PC-3 (cell line): ENCODE results near the gene CAMK2B. TPM values are rescaled to one million over a fixed set of nuclear protein-coding genes. Genes with fewer than 3 reads are reported as not detected.

Experiments used
- ATAC-seq: fragments of 200-7000 bp; cut with Tn5 transposase; 2 replicates; pipeline ENCODE4 v1.9.1; 2020; ENCODE audit warnings: mild to moderate bottlenecking, moderate library complexity
- BruUV-seq: library from RNA; stranded (reverse); fragments of 400-500 nt; replicated peaks from 2 replicates; lab custom pipeline; 2021; lab: Mats Ljungman, UMichigan
- CTCF ChIA-PET: fragments of 300-600 bp; sonication (Branson Sonifier 250); formaldehyde crosslinking; loops from one replicate; lab custom pipeline; 2022; ENCODE audit warnings: antibody characterized with exemption; lab: Charles Lee
- POLR2A ChIA-PET: fragments of 300-600 bp; sonication (Branson Sonifier 250); formaldehyde crosslinking; loops from one replicate; lab custom pipeline; 2022; ENCODE audit warnings: antibody characterized with exemption; ENCODE audit not compliant: unreplicated experiment; lab: Charles Lee
- DNase-seq: peaks from one replicate; pipeline ENCODE4 v3.0.0-alpha.2; 2015
- H2AFZ ChIP-seq: fragments of 300-600 bp; sonication (generic); 2 replicates; pipeline ENCODE4 v1.6.0; 2016; ENCODE audit warnings: antibody characterized with exemption, low read length
- H3F3A ChIP-seq: fragments of 300-600 bp; sonication (generic); one replicate; pipeline ENCODE4 v1.6.0; 2017; ENCODE audit warnings: antibody characterized with exemption, low read length, control low read depth, mild to moderate bottlenecking; ENCODE audit not compliant: unreplicated experiment
- H3K27ac ChIP-seq: fragments of 300-600 bp; sonication (generic); 2 replicates; pipeline ENCODE4 v1.5.1; 2016; ENCODE audit warnings: mild to moderate bottlenecking, low read length
- H3K27me3 ChIP-seq: fragments of 300-600 bp; sonication (generic); 2 replicates; pipeline ENCODE4 v1.6.1; 2016; ENCODE audit warnings: low read length, mixed read lengths
- H3K36me3 ChIP-seq: fragments of 300-600 bp; sonication (generic); 2 replicates; pipeline ENCODE4 v1.6.1; 2016; ENCODE audit warnings: low read depth, mixed run types, low read length, mixed read lengths
- H3K4me1 ChIP-seq: fragments of 300-600 bp; sonication (generic); 2 replicates; pipeline ENCODE4 v1.5.1; 2016; ENCODE audit warnings: low read length; ENCODE audit not compliant: insufficient read depth
- H3K4me2 ChIP-seq: fragments of 300-600 bp; sonication (generic); 2 replicates; pipeline ENCODE4 v1.6.0; 2016; ENCODE audit warnings: low read length
- H3K4me3 ChIP-seq: fragments of 300-600 bp; sonication (generic); 2 replicates; pipeline ENCODE4 v1.5.1; 2016; ENCODE audit warnings: mild to moderate bottlenecking, low read length, mixed read lengths
- H3K79me2 ChIP-seq: fragments of 300-600 bp; sonication (generic); 2 replicates; pipeline ENCODE4 v1.6.1; 2017; ENCODE audit warnings: low read length, mixed read lengths
- H3K9ac ChIP-seq: fragments of 300-600 bp; sonication (generic); 2 replicates; pipeline ENCODE4 v1.6.0; 2016; ENCODE audit warnings: mild to moderate bottlenecking, low read length
- H3K9me2 ChIP-seq: fragments of 300-600 bp; sonication (generic); replicated peaks from 2 replicates; pipeline ENCODE4 v1.6.1; 2016; ENCODE audit warnings: mixed run types, low read length, mixed read lengths
- H3K9me3 ChIP-seq: fragments of 300-600 bp; sonication (generic); 2 replicates; pipeline ENCODE4 v1.6.1; 2016; ENCODE audit warnings: low read length, mixed read lengths
- H4K20me1 ChIP-seq: fragments of 300-600 bp; sonication (generic); 2 replicates; pipeline ENCODE4 v1.6.1; 2016; ENCODE audit warnings: low read length, mixed read lengths
- CTCF ChIP-seq: fragments of 300-600 bp; sonication (generic); conservative IDR thresholded peaks from 2 replicates; pipeline ENCODE4 v1.5.1; 2017; ENCODE audit warnings: antibody characterized with exemption, low read depth, mild to moderate bottlenecking, low read length
- EZH2 ChIP-seq: fragments of 300-600 bp; sonication (generic); IDR thresholded peaks from one replicate; pipeline ENCODE4 v1.6.1; 2017; ENCODE audit warnings: antibody characterized with exemption, mild to moderate bottlenecking, low read length; ENCODE audit not compliant: unreplicated experiment
- EZH2phosphoT487 ChIP-seq: fragments of 300-600 bp; sonication (generic); IDR thresholded peaks from 2 replicates; pipeline ENCODE4 v1.6.1; 2018; ENCODE audit warnings: mild to moderate bottlenecking, antibody characterized with exemption, low read length, borderline replicate concordance
- intact Hi-C: fragments of 100-400 bp; cut with micrococcal nuclease; formaldehyde crosslinking; loops from 2 replicates; pipeline ENCODE4 v1.9.0; 2023
- total RNA-seq: library from RNA; depleted of rRNA; stranded (reverse); fragments of >200 nt; gene quantifications from 2 replicates; pipeline ENCODE4 v1.2.3, GENCODE V29; 2014

CAMK2B gene
- total RNA-seq, 1 experiment from 2014 or later, result 1.2 TPM

- Histone ChIP-seq H3K9me2 (no peaks in the 10 kb centered on the region), H3F3A (no peaks in the 10 kb centered on the region), H3K4me3 (no peak overlapping the region), H3K9me3 (no peaks in the 10 kb centered on the region), H2AFZ (no peak overlapping the region), H3K36me3 (no peaks in the 10 kb centered on the region), H3K4me1 (peaks cover 32% of the 10 kb centered on the region), H3K27me3 (no peaks in the 10 kb centered on the region), H4K20me1 (no peaks in the 10 kb centered on the region), H3K9ac (peak overlapping the region; percentile 37), H3K27ac (peak overlapping the region; percentile 78; the same call in 1 of the 2 replicates), H3K4me2 (peak overlapping the region; percentile 50), H3K79me2 (no peaks in the 10 kb centered on the region)
- BruUV-seq, result no TSS peak
- ChIA-PET CTCF (no interaction called here), POLR2A (no interaction called here)
- intact Hi-C loops, result loop anchor here (2.0 kb wide), 1 partner anchor 120 kb away; no protein-coding TSS in a partner anchor
- ATAC-seq (no peak), DNase-seq (no peak)
- no peak for TF ChIP-seq EZH2phosphoT487
- no peak for TF ChIP-seq EZH2
- TF ChIP-seq CTCF, result no peak
Measured at GRCh38 chr7:44258423-44258760, 67.0 kb downstream of the CAMK2B start.

- Histone ChIP-seq H3K9ac (peak overlapping the region; percentile 71), H3K79me2 (no peaks in the 10 kb centered on the region), H3K27ac (peak overlapping the region; percentile 78), H3K4me2 (peak overlapping the region; percentile 50), H3K9me2 (no peaks in the 10 kb centered on the region), H3K4me1 (peaks cover 27% of the 10 kb centered on the region), H3K9me3 (no peaks in the 10 kb centered on the region), H2AFZ (no peak overlapping the region), H3F3A (no peaks in the 10 kb centered on the region), H3K4me3 (no peak overlapping the region), H4K20me1 (no peaks in the 10 kb centered on the region), H3K36me3 (no peaks in the 10 kb centered on the region), H3K27me3 (no peaks in the 10 kb centered on the region)
- no TSS peak for BruUV-seq
- intact Hi-C loops, result loop anchor here (2.0 kb wide), 1 partner anchor 121 kb away; no protein-coding TSS in a partner anchor
- ChIA-PET POLR2A (no interaction called here), CTCF (no interaction called here)
- ATAC-seq (peak; percentile 78), DNase-seq (peak; percentile 78)
- TF ChIP-seq CTCF, result no peak
- TF ChIP-seq EZH2phosphoT487, result no peak
- no peak for TF ChIP-seq EZH2
Measured at GRCh38 chr7:44257618-44258422, 67.6 kb downstream of the CAMK2B start.

GRCh38 chr7:44257213-44257612, 68.2 kb downstream of the CAMK2B start:
- Histone ChIP-seq H3K9me2 (no peaks in the 10 kb centered on the region), H3K27me3 (no peaks in the 10 kb centered on the region), H2AFZ (no peak overlapping the region), H4K20me1 (no peaks in the 10 kb centered on the region), H3F3A (no peaks in the 10 kb centered on the region), H3K9ac (peak overlapping the region; percentile 71), H3K4me1 (peaks cover 27% of the 10 kb centered on the region), H3K36me3 (no peaks in the 10 kb centered on the region), H3K4me2 (peak overlapping the region; percentile 50; the same call in 1 of the 2 replicates), H3K79me2 (no peaks in the 10 kb centered on the region), H3K4me3 (no peak overlapping the region), H3K9me3 (no peaks in the 10 kb centered on the region), H3K27ac (peak overlapping the region; percentile 78)
- TF ChIP-seq EZH2 (no peak), CTCF (no peak), EZH2phosphoT487 (no peak)
- ChIA-PET CTCF (no interaction called here), POLR2A (no interaction called here)
- no peak for ATAC-seq
- intact Hi-C loops, result no loop called here
- DNase-seq, result no peak
- BruUV-seq, result no TSS peak
